ENCODE data around the gene STAG2. TPM values are rescaled to one million over a fixed set of nuclear protein-coding genes. Genes with fewer than 3 reads are reported as not detected.

STAG2 gene
- total and polyA plus RNA-seq, 9 donors: 47.3 to 86.5 (median 69.5) TPM

DNA sequence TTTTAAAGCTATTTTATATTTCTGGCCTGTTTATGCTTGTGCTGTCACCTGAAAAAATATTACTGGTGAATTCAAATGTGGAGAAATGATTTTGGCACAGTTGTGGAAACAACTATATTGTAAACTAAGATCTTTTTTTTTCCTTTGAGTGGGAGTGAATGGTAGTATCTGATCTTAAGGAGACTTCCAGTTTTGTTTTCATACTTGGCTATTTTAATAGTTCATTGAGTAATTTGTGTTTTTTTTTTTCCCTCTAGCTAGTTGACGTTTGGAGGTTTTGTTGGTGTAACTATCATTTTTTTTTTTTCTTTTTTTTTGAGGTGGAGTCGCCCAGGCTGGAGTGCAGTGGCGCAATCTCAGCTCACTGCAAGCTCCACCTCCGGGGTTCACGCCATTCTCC is 10.5 kb downstream of the STAG2 start:
- Histone ChIP-seq H3K27me3 (ENCODE audit: control insufficient read depth, insufficient read depth, low read length) (no peaks in the 10 kb centered on the region), H3K4me3 (ENCODE audit: low read length) (no peak overlapping the region), H3K4me1 (ENCODE audit: control insufficient read depth, insufficient read depth, low read length) (no peaks in the 10 kb centered on the region), H3K27ac (ENCODE audit: low read length) (no peak overlapping the region), H3K36me3 (ENCODE audit: control insufficient read depth, insufficient read depth, low read length) (no peaks in the 10 kb centered on the region), H3K9me3 (replicated peaks; ENCODE audit: control insufficient read depth, low read depth, low read length) (no peaks in the 10 kb centered on the region)
- no peak for DNase-seq
- no CpG with 5 or more reads among the region's 5 CpGs for WGBS (ENCODE audit: insufficient coverage)

DNA sequence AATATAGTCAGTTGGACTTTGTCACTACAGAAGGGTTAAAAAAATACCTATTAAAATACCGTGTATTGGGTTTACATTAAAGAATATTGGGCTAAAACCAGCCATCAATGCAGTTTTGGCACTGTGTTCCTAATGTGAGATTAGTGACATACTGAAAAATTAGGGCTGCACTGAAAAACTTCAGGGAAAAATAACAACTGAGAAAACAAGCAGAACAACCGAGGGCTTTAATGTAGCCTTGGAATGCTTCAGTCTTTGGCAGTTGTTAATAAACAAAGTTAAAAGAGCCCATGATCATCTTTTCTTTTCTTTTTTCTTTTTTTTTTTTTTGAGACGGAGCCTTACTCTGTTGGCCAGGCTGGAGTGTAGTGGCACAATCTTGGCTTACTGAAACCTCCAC is 12.4 kb downstream of the STAG2 start:
- WGBS (ENCODE audit: insufficient coverage): no CpG with 5 or more reads among the region's 3 CpGs
- no peaks in the 10 kb centered on the region for H3K4me1 ChIP-seq (ENCODE audit: control insufficient read depth, insufficient read depth, low read length)
- H3K27ac ChIP-seq (ENCODE audit: low read length): no peak overlapping the region
- H3K36me3 ChIP-seq (ENCODE audit: control insufficient read depth, insufficient read depth, low read length): no peaks in the 10 kb centered on the region
- H3K27me3 ChIP-seq (ENCODE audit: control insufficient read depth, insufficient read depth, low read length): no peaks in the 10 kb centered on the region
- no peaks in the 10 kb centered on the region for H3K9me3 ChIP-seq (replicated peaks; ENCODE audit: control insufficient read depth, low read depth, low read length)
- DNase-seq: no peak
- no peak overlapping the region for H3K4me3 ChIP-seq (ENCODE audit: low read length)

DNA sequence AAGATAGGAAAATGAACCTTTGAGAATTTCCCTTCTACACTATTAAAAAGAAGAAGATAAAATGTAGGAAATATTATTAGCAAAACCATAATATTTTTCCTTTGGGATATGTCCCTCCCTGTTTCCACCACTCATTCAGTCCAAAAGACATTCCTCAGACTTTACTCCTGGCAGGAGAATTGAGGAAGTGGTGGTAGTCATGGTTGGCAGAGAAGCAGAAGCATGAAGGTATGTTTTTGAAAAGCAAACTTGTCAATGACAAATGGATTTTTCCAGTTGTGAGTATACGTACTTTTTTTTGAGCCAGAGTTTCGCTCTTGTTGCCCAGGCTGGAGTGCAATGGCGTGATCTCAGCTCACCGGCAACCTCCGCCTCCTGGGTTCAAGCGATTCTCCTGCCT is 13.7 kb downstream of the STAG2 start:
- no peak overlapping the region for H3K27ac ChIP-seq (ENCODE audit: low read length)
- H3K4me1 ChIP-seq (ENCODE audit: control insufficient read depth, insufficient read depth, low read length): no peaks in the 10 kb centered on the region
- no peaks in the 10 kb centered on the region for H3K9me3 ChIP-seq (replicated peaks; ENCODE audit: control insufficient read depth, low read depth, low read length)
- H3K27me3 ChIP-seq (ENCODE audit: control insufficient read depth, insufficient read depth, low read length): no peaks in the 10 kb centered on the region
- WGBS (ENCODE audit: insufficient coverage): 79% methylated on average over 6 of the region's 6 CpGs
- DNase-seq: peak; percentile 71
- H3K4me3 ChIP-seq (ENCODE audit: low read length): no peak overlapping the region
- no peaks in the 10 kb centered on the region for H3K36me3 ChIP-seq (ENCODE audit: control insufficient read depth, insufficient read depth, low read length)

DNA sequence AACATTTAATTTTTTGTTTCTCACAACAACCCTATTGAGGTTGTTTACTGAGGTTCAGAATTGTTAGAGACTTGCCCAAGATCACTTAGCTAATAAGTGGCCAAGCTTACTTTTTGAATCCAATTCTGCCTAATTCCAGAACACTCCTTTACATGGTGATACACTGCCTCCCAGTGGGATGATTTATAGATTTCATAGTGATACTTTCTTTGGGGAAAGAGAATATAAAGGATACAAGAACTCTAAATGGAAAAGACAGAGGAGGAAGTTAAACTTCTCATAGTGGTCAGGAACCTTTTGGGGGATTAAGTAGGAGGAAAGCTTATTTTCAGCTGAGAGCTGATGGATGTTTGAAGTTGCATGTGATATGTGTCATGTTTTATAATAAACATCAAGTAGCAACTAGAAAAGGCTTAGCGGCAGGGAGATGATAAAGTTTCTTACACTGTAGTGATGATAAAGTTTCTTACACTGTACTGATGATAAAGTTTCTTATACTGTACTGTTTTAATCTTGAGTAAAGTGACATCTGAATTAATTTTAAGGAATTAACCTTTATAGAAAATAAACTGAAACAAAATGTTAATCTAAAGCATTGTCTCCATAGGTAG is 15.3 kb downstream of the STAG2 start:
- Histone ChIP-seq H3K27ac (ENCODE audit: low read length) (no peak overlapping the region), H3K27me3 (ENCODE audit: control insufficient read depth, insufficient read depth, low read length) (no peaks in the 10 kb centered on the region), H3K4me1 (ENCODE audit: control insufficient read depth, insufficient read depth, low read length) (no peaks in the 10 kb centered on the region), H3K9me3 (replicated peaks; ENCODE audit: control insufficient read depth, low read depth, low read length) (no peaks in the 10 kb centered on the region), H3K4me3 (ENCODE audit: low read length) (no peak overlapping the region), H3K36me3 (ENCODE audit: control insufficient read depth, insufficient read depth, low read length) (no peaks in the 10 kb centered on the region)
- peak; percentile 52 for DNase-seq
- no CpG with 5 or more reads among the region's 1 CpG for WGBS (ENCODE audit: insufficient coverage)

DNA sequence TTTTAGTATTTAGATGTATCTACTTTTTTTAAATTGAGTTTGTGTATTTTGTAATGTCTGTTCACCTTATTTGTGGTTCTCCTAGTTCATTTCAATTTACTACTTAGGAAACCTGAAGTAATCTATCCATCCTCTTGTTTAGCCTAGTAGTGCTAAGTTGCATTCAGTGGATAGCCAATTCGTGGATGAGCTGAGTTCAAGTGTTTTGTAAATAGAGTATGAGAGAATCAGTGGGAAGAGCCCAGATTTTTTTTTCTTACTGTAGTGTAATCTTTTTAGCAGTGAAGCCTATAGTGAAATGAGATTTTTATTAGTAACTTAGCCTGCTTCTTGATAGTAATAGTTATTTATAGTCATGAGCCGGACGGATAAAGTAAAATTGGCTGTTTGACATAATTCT is 21.7 kb downstream of the STAG2 start:
- no peak for DNase-seq
- H3K4me3 ChIP-seq (ENCODE audit: low read length): no peak overlapping the region
- no CpG with 5 or more reads among the region's 3 CpGs for WGBS (ENCODE audit: insufficient coverage)
- H3K27me3 ChIP-seq (ENCODE audit: control insufficient read depth, insufficient read depth, low read length): no peaks in the 10 kb centered on the region
- H3K4me1 ChIP-seq (ENCODE audit: control insufficient read depth, insufficient read depth, low read length): no peaks in the 10 kb centered on the region
- no peaks in the 10 kb centered on the region for H3K36me3 ChIP-seq (ENCODE audit: control insufficient read depth, insufficient read depth, low read length)
- H3K9me3 ChIP-seq (replicated peaks; ENCODE audit: control insufficient read depth, low read depth, low read length): no peaks in the 10 kb centered on the region
- H3K27ac ChIP-seq (ENCODE audit: low read length): no peak overlapping the region

DNA sequence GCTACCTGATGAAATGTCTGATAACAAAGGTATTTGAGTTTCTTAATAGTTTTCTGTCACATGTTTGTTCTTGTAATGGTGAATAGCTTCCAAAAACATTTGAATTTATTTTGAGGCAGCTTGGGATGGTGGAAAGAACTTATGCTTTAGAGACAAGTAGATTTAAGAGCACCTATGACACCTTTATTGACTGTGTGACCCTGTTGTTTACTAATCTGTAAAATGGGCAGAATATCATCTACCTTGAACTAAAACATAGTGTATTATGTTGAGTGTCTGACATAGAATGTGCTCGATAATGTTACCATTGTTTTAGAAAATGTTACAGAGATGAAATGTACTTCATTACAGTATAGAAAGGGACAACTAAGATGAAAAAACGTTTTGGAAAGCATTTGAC is 24.9 kb downstream of the STAG2 start:
- no CpG with 5 or more reads among the region's 2 CpGs for WGBS (ENCODE audit: insufficient coverage)
- Histone ChIP-seq H3K9me3 (replicated peaks; ENCODE audit: control insufficient read depth, low read depth, low read length) (no peaks in the 10 kb centered on the region), H3K4me1 (ENCODE audit: control insufficient read depth, insufficient read depth, low read length) (no peaks in the 10 kb centered on the region), H3K27me3 (ENCODE audit: control insufficient read depth, insufficient read depth, low read length) (no peaks in the 10 kb centered on the region), H3K27ac (ENCODE audit: low read length) (no peak overlapping the region), H3K36me3 (ENCODE audit: control insufficient read depth, insufficient read depth, low read length) (no peaks in the 10 kb centered on the region), H3K4me3 (ENCODE audit: low read length) (no peak overlapping the region)
- no peak for DNase-seq

GRCh38 chrX:123988423-123989111 is 27.1 kb downstream of the STAG2 start:
- Histone ChIP-seq H3K4me3 (ENCODE audit: low read length) (no peak overlapping the region), H3K27ac (ENCODE audit: low read length) (no peak overlapping the region), H3K4me1 (ENCODE audit: control insufficient read depth, insufficient read depth, low read length) (no peaks in the 10 kb centered on the region), H3K9me3 (replicated peaks; ENCODE audit: control insufficient read depth, low read depth, low read length) (no peaks in the 10 kb centered on the region), H3K36me3 (ENCODE audit: control insufficient read depth, insufficient read depth, low read length) (no peaks in the 10 kb centered on the region), H3K27me3 (ENCODE audit: control insufficient read depth, insufficient read depth, low read length) (no peaks in the 10 kb centered on the region)
- no peak for DNase-seq
- no CpG with 5 or more reads among the region's 1 CpG for WGBS (ENCODE audit: insufficient coverage)

GRCh38 chrX:123989235-123989634 is 27.7 kb downstream of the STAG2 start:
- DNase-seq: no peak
- H3K36me3 ChIP-seq (ENCODE audit: control insufficient read depth, insufficient read depth, low read length): no peaks in the 10 kb centered on the region
- no peak overlapping the region for H3K27ac ChIP-seq (ENCODE audit: low read length)
- H3K9me3 ChIP-seq (replicated peaks; ENCODE audit: control insufficient read depth, low read depth, low read length): no peaks in the 10 kb centered on the region
- H3K4me3 ChIP-seq (ENCODE audit: low read length): no peak overlapping the region
- no peaks in the 10 kb centered on the region for H3K4me1 ChIP-seq (ENCODE audit: control insufficient read depth, insufficient read depth, low read length)
- no CpG with 5 or more reads among the region's 1 CpG for WGBS (ENCODE audit: insufficient coverage)
- H3K27me3 ChIP-seq (ENCODE audit: control insufficient read depth, insufficient read depth, low read length): no peaks in the 10 kb centered on the region

GRCh38 chrX:123990169-123990568 is 28.7 kb downstream of the STAG2 start:
- Histone ChIP-seq H3K27me3 (ENCODE audit: control insufficient read depth, insufficient read depth, low read length) (no peaks in the 10 kb centered on the region), H3K36me3 (ENCODE audit: control insufficient read depth, insufficient read depth, low read length) (no peaks in the 10 kb centered on the region), H3K4me3 (ENCODE audit: low read length) (no peak overlapping the region), H3K27ac (ENCODE audit: low read length) (no peak overlapping the region), H3K4me1 (ENCODE audit: control insufficient read depth, insufficient read depth, low read length) (no peaks in the 10 kb centered on the region), H3K9me3 (replicated peaks; ENCODE audit: control insufficient read depth, low read depth, low read length) (no peaks in the 10 kb centered on the region)
- no peak for DNase-seq
- WGBS (ENCODE audit: insufficient coverage): no CpG with 5 or more reads among the region's 2 CpGs

GRCh38 chrX:123990602-123991001 is 29.1 kb downstream of the STAG2 start:
- Histone ChIP-seq H3K27ac (ENCODE audit: low read length) (no peak overlapping the region), H3K36me3 (ENCODE audit: control insufficient read depth, insufficient read depth, low read length) (no peaks in the 10 kb centered on the region)
- DNase-seq: no peak

More at GRCh38 chrX:123990602-123991001, 29.1 kb downstream of the STAG2 start:
- WGBS (ENCODE audit: insufficient coverage): 80% methylated on average over 1 of the region's 3 CpGs
- H3K27me3 ChIP-seq (ENCODE audit: control insufficient read depth, insufficient read depth, low read length): no peaks in the 10 kb centered on the region
- no peak overlapping the region for H3K4me3 ChIP-seq (ENCODE audit: low read length)
- H3K4me1 ChIP-seq (ENCODE audit: control insufficient read depth, insufficient read depth, low read length): no peaks in the 10 kb centered on the region
- H3K9me3 ChIP-seq (replicated peaks; ENCODE audit: control insufficient read depth, low read depth, low read length): no peaks in the 10 kb centered on the region

Data from muscle of leg (tissue), 11 donors.